ENCODE data around the gene SIT1.

- no peak for TF ChIP-seq CTCF (IDR thresholded peaks at IDR 0.05; ENCODE audit: extremely low read depth in 1 of 2, insufficient read depth in 1 of 2, low read depth in 1 of 2, low read length in 2 of 2)
- peak; percentile 3 for TF ChIP-seq POLR2A (IDR thresholded peaks at IDR 0.05; ENCODE audit: low read depth, low read length)
- no peak for TF ChIP-seq EZH2 (IDR thresholded peaks at IDR 0.05; ENCODE audit: borderline replicate concordance, low read depth, low read length, severe bottlenecking)
- TF ChIP-seq POLR2AphosphoS5 (IDR thresholded peaks at IDR 0.05; ENCODE audit: insufficient read depth, low read depth, low read length), result no peak
Observed at GRCh38 chr9:35690294-35690613, 39.5 kb upstream of the SIT1 start.

All from endothelial cell of umbilical vein (primary cell).